Peyer's patch (tissue), 4 donors: ENCODE data around the gene KIR2DL3. TPM values are rescaled to one million over a fixed set of nuclear protein-coding genes. Genes with fewer than 3 reads are reported as not detected.

ENCODE experiments used
- DNase-seq, 3 donors: peaks; one replicate each; pipeline ENCODE4 v3.0.0-alpha.2; 2017 to 2019
- H3K27ac ChIP-seq, 4 donors: fragments of 200-600 bp; sonication (generic); one replicate each; pipeline ENCODE4 v1.5.1; 2016 to 2019
- H3K27me3 ChIP-seq, 2 donors: fragments of 200-600 bp; sonication (generic); one replicate each; pipeline ENCODE4 v1.5.1; 2019
- H3K36me3 ChIP-seq, 3 donors: fragments of 200-600 bp; sonication (generic); one replicate each; pipeline ENCODE4 v1.5.1; 2016 to 2019
- H3K4me1 ChIP-seq, 4 donors: fragments of 200-600 bp; sonication (generic); one replicate each; pipeline ENCODE4 v1.5.1; 2016 to 2019
- H3K4me3 ChIP-seq, 4 donors: fragments of 200-600 bp; sonication (generic); 1 replicate in 3 of 4; 2 replicates in 1 of 4; pipeline ENCODE4 v1.5.1; 2016 to 2019; ENCODE audit warnings: mild to moderate bottlenecking in 1 of 4
- H3K9me3 ChIP-seq, 4 donors: fragments of 200-600 bp; sonication (generic); one replicate each; pipeline ENCODE4 v1.5.1; 2016 to 2019; ENCODE audit warnings: mild to moderate bottlenecking in 1 of 4
- CTCF ChIP-seq, 6 experiments: fragments of 450-650 bp in 4 of 6; fragments of 200-600 bp in 2 of 6; sonication (generic) in 1 of 6; IDR thresholded peaks; one replicate each; pipeline ENCODE4 v1.5.1; 2017 to 2019; ENCODE audit warnings: antibody characterized with exemption in 6 of 6, mild to moderate bottlenecking in 3 of 6, moderate library complexity in 1 of 6
- POLR2A ChIP-seq, 2 donors: fragments of 450-650 bp; IDR thresholded peaks; one replicate each; pipeline ENCODE4 v1.5.1; 2017; ENCODE audit warnings: antibody characterized with exemption in 2 of 2, mild to moderate bottlenecking in 2 of 2, moderate library complexity in 2 of 2
- total RNA-seq, 4 donors: library from RNA; depleted of rRNA; stranded (reverse); fragments of >200 nt; gene quantifications; one replicate each; pipeline ENCODE4 v1.1.0, GENCODE V29; 2016

Gene KIR2DL3
- total RNA-seq, 4 donors from 2014 or later, result not detected

- H3K27ac ChIP-seq, result no peak overlapping the region
- no peak for DNase-seq
- H3K4me1 ChIP-seq, result no peaks in the 10 kb centered on the region
- H3K36me3 ChIP-seq, result no peaks in the 10 kb centered on the region
- no peaks in the 10 kb centered on the region for H3K27me3 ChIP-seq
- TF ChIP-seq CTCF (IDR thresholded peaks at IDR 0.05) (no peak), POLR2A (IDR thresholded peaks at IDR 0.05) (no peak)
- no peak overlapping the region for H3K4me3 ChIP-seq
- peaks cover 0 to 7% (median 0%) of the 10 kb centered on the region in 4 donors for H3K9me3 ChIP-seq
These were observed 13.7 kb upstream of the KIR2DL3 start for GRCh38 chr19:54724644-54725043.

- Histone ChIP-seq H3K27ac (no peak overlapping the region), H3K27me3 (no peaks in the 10 kb centered on the region), H3K4me1 (no peaks in the 10 kb centered on the region), H3K9me3 (peaks cover 0 to 7% (median 0%) of the 10 kb centered on the region in 4 donors), H3K36me3 (no peaks in the 10 kb centered on the region), H3K4me3 (no peak overlapping the region)
- TF ChIP-seq CTCF (IDR thresholded peaks at IDR 0.05), result no peak
- no peak for TF ChIP-seq POLR2A (IDR thresholded peaks at IDR 0.05)
- peak in 1 of 3 donors; percentile 8 for DNase-seq
These were observed 13.0 kb upstream of the KIR2DL3 start for GRCh38 chr19:54725321-54725720.

- peak in 1 of 3 donors; percentile 11 for DNase-seq
- Histone ChIP-seq H3K36me3 (no peaks in the 10 kb centered on the region), H3K9me3 (no peaks in the 10 kb centered on the region), H3K27me3 (no peaks in the 10 kb centered on the region), H3K27ac (no peak overlapping the region), H3K4me1 (no peaks in the 10 kb centered on the region), H3K4me3 (no peak overlapping the region)
- TF ChIP-seq POLR2A (IDR thresholded peaks at IDR 0.05), result no peak
- TF ChIP-seq CTCF (IDR thresholded peaks at IDR 0.05), result no peak
These were observed 10.8 kb upstream of the KIR2DL3 start for GRCh38 chr19:54727562-54727961.

GRCh38 chr19:54728167-54728566, 10.1 kb upstream of the KIR2DL3 start:
- no peaks in the 10 kb centered on the region for H3K4me1 ChIP-seq
- TF ChIP-seq POLR2A (IDR thresholded peaks at IDR 0.05) (no peak), CTCF (IDR thresholded peaks at IDR 0.05) (no peak)
- H3K4me3 ChIP-seq, result no peak overlapping the region
- peak in 1 of 3 donors; percentile 11 for DNase-seq
- H3K36me3 ChIP-seq, result no peaks in the 10 kb centered on the region
- no peaks in the 10 kb centered on the region for H3K9me3 ChIP-seq
- H3K27ac ChIP-seq, result no peak overlapping the region
- no peaks in the 10 kb centered on the region for H3K27me3 ChIP-seq

GRCh38 chr19:54729416-54730188, 8.7 kb upstream of the KIR2DL3 start:
- Histone ChIP-seq H3K4me1 (no peaks in the 10 kb centered on the region), H3K36me3 (no peaks in the 10 kb centered on the region), H3K4me3 (no peak overlapping the region), H3K27ac (no peak overlapping the region), H3K27me3 (no peaks in the 10 kb centered on the region), H3K9me3 (no peaks in the 10 kb centered on the region)
- DNase-seq, result peak in 1 of 3 donors; percentile 9
- no peak for TF ChIP-seq CTCF (IDR thresholded peaks at IDR 0.05)
- no peak for TF ChIP-seq POLR2A (IDR thresholded peaks at IDR 0.05)
